ENCODE results near the gene DAPK2.

Gene DAPK2

GRCh38 chr15:64029633-64030032 is 16.7 kb downstream of the DAPK2 start:
- no peak for TF ChIP-seq SIN3A (IDR thresholded peaks at IDR 0.05; ENCODE audit: borderline replicate concordance, insufficient read depth, low read length)
- no peak for TF ChIP-seq REST (IDR thresholded peaks at IDR 0.05; ENCODE audit: insufficient read depth in 1 of 2, low read depth in 2 of 2, low read length in 2 of 2)
- TF ChIP-seq FOXP2 (optimal IDR thresholded peaks at IDR 0.05; ENCODE audit: borderline replicate concordance, extremely low read depth, extremely low read length, insufficient read depth), result no peak
- no peak for TF ChIP-seq TAF1 (IDR thresholded peaks at IDR 0.05; ENCODE audit: borderline replicate concordance, insufficient read depth, low read length)
- TF ChIP-seq POLR2AphosphoS5 (IDR thresholded peaks at IDR 0.05; ENCODE audit: low read depth, low read length), result no peak

DNA sequence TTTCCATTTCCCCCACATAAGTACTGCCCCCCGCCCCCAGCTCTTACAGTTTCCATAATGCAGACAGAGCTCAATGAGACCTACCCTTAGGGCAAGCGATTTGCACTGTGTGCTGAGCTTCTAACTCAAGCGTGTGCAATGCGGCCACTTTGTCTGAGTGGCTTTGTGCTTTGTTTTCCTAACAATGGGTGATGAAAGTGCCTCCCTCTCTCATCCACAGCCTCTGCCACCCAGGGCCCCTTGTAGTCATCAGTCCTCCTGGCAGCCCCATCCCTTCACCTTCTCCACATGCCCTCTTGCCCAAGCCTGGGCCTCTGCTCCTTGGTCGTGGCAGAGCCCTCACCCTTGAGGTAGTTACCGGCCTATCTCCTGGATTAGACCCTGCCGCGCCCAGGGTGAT is 17.2 kb downstream of the DAPK2 start:
- TF ChIP-seq REST (IDR thresholded peaks at IDR 0.05; ENCODE audit: insufficient read depth in 1 of 2, low read depth in 2 of 2, low read length in 2 of 2) (no peak), SIN3A (IDR thresholded peaks at IDR 0.05; ENCODE audit: borderline replicate concordance, insufficient read depth, low read length) (no peak), FOXP2 (optimal IDR thresholded peaks at IDR 0.05; ENCODE audit: borderline replicate concordance, extremely low read depth, extremely low read length, insufficient read depth) (no peak), TAF1 (IDR thresholded peaks at IDR 0.05; ENCODE audit: borderline replicate concordance, insufficient read depth, low read length) (no peak), POLR2AphosphoS5 (IDR thresholded peaks at IDR 0.05; ENCODE audit: low read depth, low read length) (no peak)

GRCh38 chr15:64026591-64026990 is 19.7 kb downstream of the DAPK2 start:
- TF ChIP-seq REST (IDR thresholded peaks at IDR 0.05; ENCODE audit: insufficient read depth in 1 of 2, low read depth in 2 of 2, low read length in 2 of 2) (no peak), POLR2AphosphoS5 (IDR thresholded peaks at IDR 0.05; ENCODE audit: low read depth, low read length) (no peak), FOXP2 (optimal IDR thresholded peaks at IDR 0.05; ENCODE audit: borderline replicate concordance, extremely low read depth, extremely low read length, insufficient read depth) (no peak), SIN3A (IDR thresholded peaks at IDR 0.05; ENCODE audit: borderline replicate concordance, insufficient read depth, low read length) (no peak), TAF1 (IDR thresholded peaks at IDR 0.05; ENCODE audit: borderline replicate concordance, insufficient read depth, low read length) (no peak)

GRCh38 chr15:64024172-64025050 is 21.9 kb downstream of the DAPK2 start:
- TF ChIP-seq SIN3A (IDR thresholded peaks at IDR 0.05; ENCODE audit: borderline replicate concordance, insufficient read depth, low read length), result no peak
- TF ChIP-seq FOXP2 (optimal IDR thresholded peaks at IDR 0.05; ENCODE audit: borderline replicate concordance, extremely low read depth, extremely low read length, insufficient read depth), result no peak
- no peak for TF ChIP-seq REST (IDR thresholded peaks at IDR 0.05; ENCODE audit: insufficient read depth in 1 of 2, low read depth in 2 of 2, low read length in 2 of 2)
- no peak for TF ChIP-seq POLR2AphosphoS5 (IDR thresholded peaks at IDR 0.05; ENCODE audit: low read depth, low read length)
- no peak for TF ChIP-seq TAF1 (IDR thresholded peaks at IDR 0.05; ENCODE audit: borderline replicate concordance, insufficient read depth, low read length)

All from PFSK-1 (cell line).